A549 (cell line): ENCODE data around the gene TRIML1. TPM values are rescaled to one million over a fixed set of nuclear protein-coding genes. Genes with fewer than 3 reads are reported as not detected.

Experiments used
- ATAC-seq, 2 experiments: fragments of 200-7000 bp in 1 of 2; fragments of >200 bp in 1 of 2; cut with Nextera tagmentation in 1 of 2; cut with Tn5 transposase in 1 of 2; 3 replicates each; pipeline versions ENCODE4 v1.8.0 to v1.9.1; 2018 to 2020; ENCODE audit warnings: mild to moderate bottlenecking in 1 of 2, moderate library complexity in 1 of 2
- CTCF ChIA-PET: fragments of 300-600 bp; sonication (Branson Sonifier 250); formaldehyde crosslinking; extraction: SDS; loops from one replicate; lab custom pipeline; 2021; ENCODE audit warnings: antibody characterized with exemption, inconsistent platforms; lab: Yijun Ruan, JAX
- POLR2A ChIA-PET: fragments of 350-600 bp; formaldehyde crosslinking; extraction: SDS; loops from one replicate; lab custom pipeline; 2021; ENCODE audit warnings: antibody characterized with exemption, inconsistent platforms; lab: Yijun Ruan, JAX
- DNase-seq, 2 experiments: peaks; one replicate each; pipeline versions ENCODE4 v3.0.0 to v3.0.0-alpha.2; 2011 to 2016; ENCODE audit warnings: low read depth in 1 of 2, low spot score in 1 of 2
- FAIRE-seq: peaks from 2 replicates; lab custom pipeline; 2011; peaks lifted over from hg19 to GRCh38; lab: Jason Lieb, UNC
- H3K27ac ChIP-seq, 2 experiments: fragments of >200 bp; sonication (Bioruptor Twin); formaldehyde crosslinking; 3 replicates each; pipeline ENCODE4 v1.5.1; 2016 to 2017
- H3K4me1 ChIP-seq: fragments of >200 bp; sonication (Bioruptor Twin); formaldehyde crosslinking; 3 replicates; pipeline ENCODE4 v1.6.1; 2016
- H3K4me2 ChIP-seq: fragments of >200 bp; sonication (Bioruptor Twin); formaldehyde crosslinking; 3 replicates; pipeline ENCODE4 v1.6.1; 2016
- H3K4me3 ChIP-seq: fragments of >200 bp; sonication (Bioruptor Twin); formaldehyde crosslinking; 3 replicates; pipeline ENCODE4 v1.5.1; 2016
- H3K9me3 ChIP-seq: fragments of >200 bp; sonication (Bioruptor Twin); formaldehyde crosslinking; 3 replicates; pipeline ENCODE4 v1.6.1; 2016
- ATOH8 ChIP-seq: fragments of 250-450 bp; sonication (Bioruptor Pico); IDR thresholded peaks from 2 replicates; pipeline ENCODE4 v1.5.0; 2020; ENCODE audit warnings: low read depth, mild to moderate bottlenecking, moderate library complexity
- CHD2 ChIP-seq: fragments of 150-350 bp; IDR thresholded peaks from 2 replicates; pipeline ENCODE4 v1.6.1; 2014; ENCODE audit warnings: low read length; ENCODE audit not compliant: partially characterized antibody
- CHD4 ChIP-seq: fragments of 200-600 bp; sonication (generic); IDR thresholded peaks from 2 replicates; pipeline ENCODE4 v1.6.1; 2016; ENCODE audit warnings: antibody characterized with exemption, mild to moderate bottlenecking, borderline replicate concordance
- EHF ChIP-seq: fragments of 250-450 bp; sonication (Bioruptor Pico); IDR thresholded peaks from 2 replicates; pipeline ENCODE4 v1.5.0; 2020; ENCODE audit warnings: mild to moderate bottlenecking
- ELK1 ChIP-seq: fragments of 150-350 bp; IDR thresholded peaks from 2 replicates; pipeline ENCODE4 v1.6.1; 2014; ENCODE audit warnings: low read depth, mild to moderate bottlenecking, low read length
- ESRRA ChIP-seq: fragments of 150-350 bp; IDR thresholded peaks from 2 replicates; pipeline ENCODE4 v1.6.1; 2014; ENCODE audit warnings: mild to moderate bottlenecking, low read length, borderline replicate concordance
- FOSL2 ChIP-seq, 2 experiments: fragments of 450-650 bp in 1 of 2; fragments of >200 bp in 1 of 2; sonication (Bioruptor Twin) in 1 of 2; formaldehyde crosslinking; IDR thresholded peaks; 2 replicates each; pipeline versions ENCODE4 v1.5.0 to v1.6.1; 2016 to 2020; ENCODE audit warnings: mild to moderate bottlenecking in 1 of 2, moderate library complexity in 1 of 2
- FOXS1 ChIP-seq: fragments of 250-450 bp; sonication (Bioruptor Pico); IDR thresholded peaks from 2 replicates; pipeline ENCODE4 v1.5.0; 2020; ENCODE audit warnings: mild to moderate bottlenecking, moderate library complexity
- HES2 ChIP-seq: fragments of >200 bp; sonication (Bioruptor Twin); formaldehyde crosslinking; IDR thresholded peaks from 2 replicates; pipeline ENCODE4 v1.6.1; 2016
- JUNB ChIP-seq: fragments of >200 bp; sonication (Bioruptor Twin); formaldehyde crosslinking; IDR thresholded peaks from 2 replicates; pipeline ENCODE4 v1.6.1; 2016
- MAFK ChIP-seq: fragments of 450-650 bp; IDR thresholded peaks from 2 replicates; pipeline ENCODE4 v1.6.1; 2014; ENCODE audit not compliant: partially characterized antibody
- POLR2A ChIP-seq: IDR thresholded peaks from 2 replicates; pipeline ENCODE4 v1.6.1; 2012; ENCODE audit warnings: mild to moderate bottlenecking, low read length
- POLR2AphosphoS2 ChIP-seq: conservative IDR thresholded peaks from 2 replicates; pipeline ENCODE4 v1.6.1; 2012; ENCODE audit warnings: low read length, improper control_type of control experiment, inconsistent platforms
- RCOR1 ChIP-seq: fragments of 150-350 bp; IDR thresholded peaks from 2 replicates; pipeline ENCODE4 v1.6.1; 2014; ENCODE audit warnings: antibody characterized with exemption, low read length, low read depth
- RFX5 ChIP-seq: fragments of 450-650 bp; IDR thresholded peaks from 2 replicates; pipeline ENCODE4 v1.7.1; 2014; ENCODE audit warnings: antibody characterized with exemption, mild to moderate bottlenecking, moderate library complexity
- RNF2 ChIP-seq: fragments of 200-600 bp; sonication (generic); IDR thresholded peaks from 2 replicates; pipeline ENCODE4 v1.6.1; 2016; ENCODE audit warnings: low read depth, mild to moderate bottlenecking, antibody characterized with exemption, moderate library complexity, borderline replicate concordance
- SMC3 ChIP-seq: fragments of >200 bp; sonication (Bioruptor Twin); formaldehyde crosslinking; IDR thresholded peaks from 3 replicates; pipeline ENCODE4 v1.6.1; 2018; ENCODE audit warnings: inconsistent platforms
- SREBF2 ChIP-seq: fragments of 450-650 bp; IDR thresholded peaks from 2 replicates; pipeline ENCODE4 v1.6.1; 2014; ENCODE audit warnings: mild to moderate bottlenecking, moderate library complexity
- TFCP2L1 ChIP-seq: fragments of 250-450 bp; sonication (Bioruptor Pico); IDR thresholded peaks from 2 replicates; pipeline ENCODE4 v1.5.0; 2021; ENCODE audit warnings: mild to moderate bottlenecking
- USF2 ChIP-seq: fragments of 450-650 bp; IDR thresholded peaks from 2 replicates; pipeline ENCODE4 v1.6.1; 2014; ENCODE audit warnings: antibody characterized with exemption
- ZC3H11A ChIP-seq: fragments of 450-650 bp; IDR thresholded peaks from 2 replicates; pipeline ENCODE4 v1.6.1; 2014; ENCODE audit warnings: antibody characterized with exemption, mild to moderate bottlenecking
- ZFP36 ChIP-seq: fragments of 450-650 bp; IDR thresholded peaks from 2 replicates; pipeline ENCODE4 v1.6.1; 2014; ENCODE audit warnings: borderline replicate concordance; ENCODE audit not compliant: partially characterized antibody
- WGBS: methylation state at CpG from one replicate; pipeline ENCODE4 v1.1.6; 2017; ENCODE audit errors: missing lambda C conversion rate; 5-methylcytosine and 5-hydroxymethylcytosine counted together
- polyA plus RNA-seq, 4 experiments: library from polyadenylated mRNA; depleted of rRNA in 3 of 4; stranded (reverse); fragments of >200 nt; fragmentation: RNase III in 1 of 4; extraction: RNeasy Plus Mini Kit Qiagen cat#74134 plus additional on column Dnase treatment in 1 of 4; gene quantifications; 2 replicates in 3 of 4; 3 replicates in 1 of 4; pipeline ENCODE4 v1.2.3, GENCODE V29; 2011 to 2017
- TF ChIP-seq, protein P1 (sequence below): fragments of 250-450 bp; sonication (Bioruptor Pico); IDR thresholded peaks from 2 replicates; pipeline ENCODE4 v1.5.0; 2021; ENCODE audit warnings: mild to moderate bottlenecking, moderate library complexity, borderline replicate concordance
- TF ChIP-seq, protein P2 (sequence below): fragments of >200 bp; sonication (Bioruptor Twin); formaldehyde crosslinking; IDR thresholded peaks from 3 replicates; pipeline ENCODE4 v1.5.1; 2016

Gene TRIML1
- polyA plus RNA-seq, 2 of the 4 experiments (the other 2 are of a cell fraction): not detected

- TF ChIP-seq, protein P1, sequence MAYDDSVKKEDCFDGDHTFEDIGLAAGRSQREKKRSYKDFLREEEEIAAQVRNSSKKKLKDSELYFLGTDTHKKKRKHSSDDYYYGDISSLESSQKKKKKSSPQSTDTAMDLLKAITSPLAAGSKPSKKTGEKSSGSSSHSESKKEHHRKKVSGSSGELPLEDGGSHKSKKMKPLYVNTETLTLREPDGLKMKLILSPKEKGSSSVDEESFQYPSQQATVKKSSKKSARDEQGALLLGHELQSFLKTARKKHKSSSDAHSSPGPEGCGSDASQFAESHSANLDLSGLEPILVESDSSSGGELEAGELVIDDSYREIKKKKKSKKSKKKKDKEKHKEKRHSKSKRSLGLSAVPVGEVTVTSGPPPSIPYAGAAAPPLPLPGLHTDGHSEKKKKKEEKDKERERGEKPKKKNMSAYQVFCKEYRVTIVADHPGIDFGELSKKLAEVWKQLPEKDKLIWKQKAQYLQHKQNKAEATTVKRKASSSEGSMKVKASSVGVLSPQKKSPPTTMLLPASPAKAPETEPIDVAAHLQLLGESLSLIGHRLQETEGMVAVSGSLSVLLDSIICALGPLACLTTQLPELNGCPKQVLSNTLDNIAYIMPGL (CRISPR knock-in tag): no peak
- TF ChIP-seq, all 56 proteins: peak for 0
Measured at GRCh38 chr4:188117631-188118324, 21.5 kb upstream of the TRIML1 start (continued).

GRCh38 chr4:188121530-188121929 lies 17.7 kb upstream of the TRIML1 start:
- ATAC-seq (no peak), DNase-seq (no peak), FAIRE-seq (no peak)
- CTCF ChIA-PET: no interaction called here
- WGBS: 88% methylated on average over 13 of the region's 13 CpGs
- no peak for TF ChIP-seq TFCP2L1 (CRISPR knock-in tag)
- no peak for TF ChIP-seq USF2
- no peak for TF ChIP-seq CHD4
- no peak for TF ChIP-seq HES2
- no peak for TF ChIP-seq ELK1
- no peak for TF ChIP-seq POLR2AphosphoS2
- TF ChIP-seq, protein P2, sequence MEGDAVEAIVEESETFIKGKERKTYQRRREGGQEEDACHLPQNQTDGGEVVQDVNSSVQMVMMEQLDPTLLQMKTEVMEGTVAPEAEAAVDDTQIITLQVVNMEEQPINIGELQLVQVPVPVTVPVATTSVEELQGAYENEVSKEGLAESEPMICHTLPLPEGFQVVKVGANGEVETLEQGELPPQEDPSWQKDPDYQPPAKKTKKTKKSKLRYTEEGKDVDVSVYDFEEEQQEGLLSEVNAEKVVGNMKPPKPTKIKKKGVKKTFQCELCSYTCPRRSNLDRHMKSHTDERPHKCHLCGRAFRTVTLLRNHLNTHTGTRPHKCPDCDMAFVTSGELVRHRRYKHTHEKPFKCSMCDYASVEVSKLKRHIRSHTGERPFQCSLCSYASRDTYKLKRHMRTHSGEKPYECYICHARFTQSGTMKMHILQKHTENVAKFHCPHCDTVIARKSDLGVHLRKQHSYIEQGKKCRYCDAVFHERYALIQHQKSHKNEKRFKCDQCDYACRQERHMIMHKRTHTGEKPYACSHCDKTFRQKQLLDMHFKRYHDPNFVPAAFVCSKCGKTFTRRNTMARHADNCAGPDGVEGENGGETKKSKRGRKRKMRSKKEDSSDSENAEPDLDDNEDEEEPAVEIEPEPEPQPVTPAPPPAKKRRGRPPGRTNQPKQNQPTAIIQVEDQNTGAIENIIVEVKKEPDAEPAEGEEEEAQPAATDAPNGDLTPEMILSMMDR: no peak
- no peak overlapping the region for H3K4me3 ChIP-seq
- H3K9me3 ChIP-seq: no peaks in the 10 kb centered on the region
- no peak overlapping the region for H3K27ac ChIP-seq
- H3K4me2 ChIP-seq: no peak overlapping the region
- POLR2A ChIA-PET: no interaction called here
- no peaks in the 10 kb centered on the region for H3K4me1 ChIP-seq

GRCh38 chr4:188127214-188127874 lies 11.9 kb upstream of the TRIML1 start:
- ATAC-seq (peak; percentile 98 to 100), FAIRE-seq (no peak), DNase-seq (peak; percentile 44 to 67)
- Histone ChIP-seq H3K9me3 (no peaks in the 10 kb centered on the region), H3K27ac (peak overlapping the region; percentile 63 to 85), H3K4me2 (peak overlapping the region; percentile 56), H3K4me1 (peaks cover 14% of the 10 kb centered on the region), H3K4me3 (no peak overlapping the region)
- 31% methylated on average over 5 of the region's 5 CpGs for whole genome bisulfite sequencing
- CTCF ChIA-PET: no interaction called here
- POLR2A ChIA-PET: no interaction called here
- TF ChIP-seq POLR2A (no peak), RFX5 (no peak), FOSL2 (IDR thresholded peaks at IDR 0.05) (peak; percentile 89), FOSL2 (CRISPR knock-in tag; IDR thresholded peaks at IDR 0.05) (peak; percentile 83), SMC3 (0 out of 3 replicates have a peak, but pooled peaks have one; percentile 7), ATOH8 (CRISPR knock-in tag) (no peak), ESRRA (no peak), CHD2 (no peak), EHF (no peak), JUNB (peak; percentile 76), MAFK (peak; percentile 23), ZC3H11A (no peak), RCOR1 (no peak), FOXS1 (CRISPR knock-in tag) (no peak), TFCP2L1 (CRISPR knock-in tag) (no peak), SREBF2 (no peak), POLR2AphosphoS2 (no peak), RNF2 (no peak), ZFP36 (no peak)
- TF ChIP-seq, protein P1 (CRISPR knock-in tag): no peak
